WI38 (cell line): ENCODE results near the gene CMTM3.
"Not testable (repeated sequence)": the region's sequence is repeated elsewhere in the genome, so short reads cannot be mapped to it uniquely, and the experiment has no call there.

Source experiments
- H3K4me3 ChIP-seq: 2 replicates; pipeline ENCODE4 v1.5.1; 2011; ENCODE audit warnings: low read depth, mild to moderate bottlenecking, control low read depth, low read length
- TF ChIP-seq, protein P1 (sequence below): IDR thresholded peaks from 2 replicates; pipeline ENCODE4 v1.5.1; 2012; ENCODE audit warnings: low read depth, mild to moderate bottlenecking, control low read depth, low read length

Gene CMTM3

GRCh38 chr16:66566051-66566901 lies 38.2 kb upstream of the CMTM3 start, which contains the start of gene CMTM1:
Gene CMTM1, plus strand, starts transcription at chr16:66566439. Its CDS starts 75 bp downstream, at chr16:66566514.
- no peak within 1 kb of the TSS for H3K4me3 ChIP-seq

GRCh38 chr16:66567270-66567669 lies 37.2 kb upstream of the CMTM3 start:
- not testable (repeated sequence) for H3K4me3 ChIP-seq

More at GRCh38 chr16:66566051-66566901, 38.2 kb upstream of the CMTM3 start, which contains the start of gene CMTM1:
- TF ChIP-seq, protein P1, sequence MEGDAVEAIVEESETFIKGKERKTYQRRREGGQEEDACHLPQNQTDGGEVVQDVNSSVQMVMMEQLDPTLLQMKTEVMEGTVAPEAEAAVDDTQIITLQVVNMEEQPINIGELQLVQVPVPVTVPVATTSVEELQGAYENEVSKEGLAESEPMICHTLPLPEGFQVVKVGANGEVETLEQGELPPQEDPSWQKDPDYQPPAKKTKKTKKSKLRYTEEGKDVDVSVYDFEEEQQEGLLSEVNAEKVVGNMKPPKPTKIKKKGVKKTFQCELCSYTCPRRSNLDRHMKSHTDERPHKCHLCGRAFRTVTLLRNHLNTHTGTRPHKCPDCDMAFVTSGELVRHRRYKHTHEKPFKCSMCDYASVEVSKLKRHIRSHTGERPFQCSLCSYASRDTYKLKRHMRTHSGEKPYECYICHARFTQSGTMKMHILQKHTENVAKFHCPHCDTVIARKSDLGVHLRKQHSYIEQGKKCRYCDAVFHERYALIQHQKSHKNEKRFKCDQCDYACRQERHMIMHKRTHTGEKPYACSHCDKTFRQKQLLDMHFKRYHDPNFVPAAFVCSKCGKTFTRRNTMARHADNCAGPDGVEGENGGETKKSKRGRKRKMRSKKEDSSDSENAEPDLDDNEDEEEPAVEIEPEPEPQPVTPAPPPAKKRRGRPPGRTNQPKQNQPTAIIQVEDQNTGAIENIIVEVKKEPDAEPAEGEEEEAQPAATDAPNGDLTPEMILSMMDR, result no peak

GRCh38 chr16:66568355-66568754 lies 36.1 kb upstream of the CMTM3 start:
- no peak overlapping the region for H3K4me3 ChIP-seq
- TF ChIP-seq, protein P1, result no peak

DNA sequence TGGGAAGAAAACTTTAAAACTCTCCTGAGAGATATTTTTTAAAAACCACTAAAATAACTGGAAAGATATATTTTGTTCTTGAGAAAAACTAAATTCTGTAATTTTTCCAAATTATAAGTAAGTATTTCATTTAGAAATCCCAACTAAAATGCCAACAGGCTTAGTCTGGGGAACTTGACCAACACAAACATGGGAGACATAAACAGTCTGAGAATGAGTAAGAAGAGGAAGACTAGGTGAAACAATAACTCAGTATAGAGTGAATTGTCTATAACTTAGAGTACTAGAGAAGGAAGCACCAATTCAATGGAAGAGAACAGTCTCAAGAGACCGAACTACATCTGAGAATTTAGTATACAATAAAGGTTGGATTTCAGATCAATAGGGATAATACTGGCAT lies 35.4 kb upstream of the CMTM3 start:
- no peak overlapping the region for H3K4me3 ChIP-seq
- TF ChIP-seq, protein P1, result no peak

GRCh38 chr16:66569827-66570405 lies 34.6 kb upstream of the CMTM3 start:
- H3K4me3 ChIP-seq, result no peak overlapping the region
- TF ChIP-seq, protein P1, result no peak

DNA sequence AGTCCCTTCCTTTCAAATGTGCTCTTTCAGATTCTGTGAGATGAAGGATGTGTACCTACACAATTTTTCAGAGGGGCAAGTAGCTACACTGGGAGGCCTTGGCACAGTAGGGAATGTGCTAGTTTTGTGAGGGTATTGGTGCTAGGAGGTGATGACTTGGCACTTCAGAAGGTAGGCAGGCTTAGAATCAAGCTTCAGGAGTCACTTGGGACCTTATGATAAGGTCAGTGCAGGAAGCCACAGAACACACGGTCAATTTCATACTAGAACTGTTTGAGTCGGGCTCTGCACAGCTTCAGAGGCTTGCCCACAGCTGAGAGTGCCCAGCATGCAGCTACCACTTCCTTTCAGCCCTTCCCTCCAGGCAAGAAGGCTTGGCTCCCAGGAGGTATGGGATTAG lies 32.1 kb upstream of the CMTM3 start:
- TF ChIP-seq, protein P1, result no peak
- H3K4me3 ChIP-seq, result no peak overlapping the region

GRCh38 chr16:66574081-66574480 lies 30.4 kb upstream of the CMTM3 start:
- TF ChIP-seq, protein P1, result no peak
- H3K4me3 ChIP-seq, result no peak overlapping the region
